ENCODE measurements around the gene DAPK2.

DAPK2 gene

GRCh38 chr15:63895787-63896218 is 150.5 kb downstream of the DAPK2 start:
- no peak for DNase-seq (ENCODE audit: low read depth, low spot score)

GRCh38 chr15:63895194-63895593 is 151.1 kb downstream of the DAPK2 start:
- DNase-seq (ENCODE audit: low read depth, low spot score), result no peak

- DNase-seq (ENCODE audit: low read depth, low spot score), result no peak
Measured at GRCh38 chr15:63894662-63894949, 151.7 kb downstream of the DAPK2 start.

GRCh38 chr15:63893866-63894661 is 152.2 kb downstream of the DAPK2 start:
- no peak for DNase-seq (ENCODE audit: low read depth, low spot score)

GRCh38 chr15:63892794-63893441 is 153.4 kb downstream of the DAPK2 start:
- peak; percentile 30 for DNase-seq (ENCODE audit: low read depth, low spot score)

GRCh38 chr15:63891768-63892133 is 154.5 kb downstream of the DAPK2 start:
- DNase-seq (ENCODE audit: low read depth, low spot score), result no peak

- peak; percentile 44 for DNase-seq (ENCODE audit: low read depth, low spot score)
Measured at GRCh38 chr15:63891079-63891767, 155.1 kb downstream of the DAPK2 start.

GRCh38 chr15:63890617-63891016 is 155.7 kb downstream of the DAPK2 start:
- no peak for DNase-seq (ENCODE audit: low read depth, low spot score)

- no peak for DNase-seq (ENCODE audit: low read depth, low spot score)
Measured at GRCh38 chr15:63889831-63890230, 156.5 kb downstream of the DAPK2 start.

- DNase-seq (ENCODE audit: low read depth, low spot score), result no peak
Measured at GRCh38 chr15:63888823-63889222, 157.5 kb downstream of the DAPK2 start.

- no peak for DNase-seq (ENCODE audit: low read depth, low spot score)
Measured at GRCh38 chr15:63888146-63888545, 158.1 kb downstream of the DAPK2 start.

GRCh38 chr15:63887630-63888029 is 158.7 kb downstream of the DAPK2 start:
- DNase-seq (ENCODE audit: low read depth, low spot score), result no peak

- no peak for DNase-seq (ENCODE audit: low read depth, low spot score)
Measured at GRCh38 chr15:63884953-63885352, 161.3 kb downstream of the DAPK2 start.

- no peak for DNase-seq (ENCODE audit: low read depth, low spot score)
Measured at GRCh38 chr15:63881431-63881830, 164.9 kb downstream of the DAPK2 start.

GRCh38 chr15:63880744-63881143 is 165.5 kb downstream of the DAPK2 start:
- no peak for DNase-seq (ENCODE audit: low read depth, low spot score)

GRCh38 chr15:63879995-63880394 is 166.3 kb downstream of the DAPK2 start:
- DNase-seq (ENCODE audit: low read depth, low spot score), result no peak

- DNase-seq (ENCODE audit: low read depth, low spot score), result no peak
Measured at GRCh38 chr15:63879211-63879610, 167.1 kb downstream of the DAPK2 start.

GRCh38 chr15:63877713-63878271 is 168.5 kb downstream of the DAPK2 start:
- no peak for DNase-seq (ENCODE audit: low read depth, low spot score)

GRCh38 chr15:63876085-63876662 is 170.1 kb downstream of the DAPK2 start:
- DNase-seq (ENCODE audit: low read depth, low spot score), result no peak

GRCh38 chr15:63874616-63875015 is 171.7 kb downstream of the DAPK2 start:
- no peak for DNase-seq (ENCODE audit: low read depth, low spot score)

- DNase-seq (ENCODE audit: low read depth, low spot score), result no peak
Measured at GRCh38 chr15:63872759-63873510, 173.3 kb downstream of the DAPK2 start.

Data from activated CD4-positive, CD25-positive, alpha-beta regulatory T cell treated with anti-CD3 and anti-CD28 coated beads, Interleukin-2, amount 50 U/mL, for 16 hours (primary cell).